HG03025 (cell line): ENCODE data around the gene SRD5A3.
A peak's percentile ranks its signal among the peaks of the same experiment; 100 is the strongest.

Experiments used
- ATAC-seq: cut with Tn5 transposase; IDR thresholded peaks from one replicate; pipeline ENCODE4 v1.9.1; 2021; ENCODE audit warnings: mild to moderate bottlenecking, moderate library complexity; ENCODE audit not compliant: unreplicated experiment, low FRiP score

The SRD5A3 gene

DNA sequence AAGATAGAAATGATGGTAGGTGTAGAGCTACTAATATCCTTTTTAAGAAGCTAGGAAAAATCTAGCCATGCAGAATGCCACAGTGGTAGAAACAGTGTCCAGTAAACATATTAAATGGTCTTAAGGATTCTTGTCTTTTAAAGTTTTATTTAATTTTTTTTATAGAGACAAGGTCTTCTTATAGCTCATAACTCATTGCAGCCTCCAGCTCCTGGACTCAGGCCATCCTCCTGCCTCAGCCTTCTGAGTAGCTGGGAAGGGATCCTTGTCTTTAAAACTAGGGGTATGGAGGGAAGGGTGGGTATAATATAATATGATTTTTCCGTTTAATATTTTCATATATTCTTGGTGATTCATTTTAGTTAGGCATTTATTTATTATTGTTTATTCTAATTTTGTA, 53.5 kb downstream of the SRD5A3 start:
- ATAC-seq: no peak

DNA sequence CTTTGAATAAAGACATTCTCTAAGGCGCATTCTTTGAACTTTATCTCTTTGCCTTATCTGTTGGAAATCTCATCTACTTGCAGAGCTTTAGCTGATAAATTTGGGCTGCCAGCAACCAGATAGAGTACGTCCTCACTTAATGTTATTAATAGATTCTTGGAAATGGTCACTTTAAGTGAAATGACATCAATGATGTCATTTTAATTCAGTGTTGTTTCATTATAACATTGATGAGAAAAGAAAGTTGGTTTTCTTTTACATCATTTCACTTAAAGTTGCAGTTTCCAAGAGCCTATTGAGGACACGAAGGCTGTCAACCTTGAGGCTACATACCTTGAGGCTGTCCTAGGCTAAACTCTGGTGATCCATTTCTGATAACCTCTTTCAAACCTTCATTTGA, 59.0 kb downstream of the SRD5A3 start:
- no peak for ATAC-seq

DNA sequence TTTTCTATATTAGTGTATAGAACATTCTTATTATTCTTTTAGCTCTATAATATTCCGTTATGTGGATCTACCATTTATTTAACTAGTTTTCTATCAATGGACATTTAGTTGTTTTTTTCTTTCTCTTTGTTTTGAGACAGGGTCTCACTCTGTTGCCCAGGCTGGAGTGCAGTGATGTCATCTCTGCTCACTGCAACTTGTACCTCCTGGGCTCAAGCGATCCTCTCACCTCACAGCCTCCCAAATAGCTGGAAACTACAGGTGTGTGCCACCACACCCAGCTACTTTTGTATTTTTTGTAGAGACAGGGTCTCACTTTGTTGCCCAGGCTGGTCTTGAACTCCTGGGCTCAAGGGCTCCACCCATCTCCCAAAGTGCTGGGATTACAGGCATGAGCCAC, 60.5 kb downstream of the SRD5A3 start:
- no peak for ATAC-seq

DNA sequence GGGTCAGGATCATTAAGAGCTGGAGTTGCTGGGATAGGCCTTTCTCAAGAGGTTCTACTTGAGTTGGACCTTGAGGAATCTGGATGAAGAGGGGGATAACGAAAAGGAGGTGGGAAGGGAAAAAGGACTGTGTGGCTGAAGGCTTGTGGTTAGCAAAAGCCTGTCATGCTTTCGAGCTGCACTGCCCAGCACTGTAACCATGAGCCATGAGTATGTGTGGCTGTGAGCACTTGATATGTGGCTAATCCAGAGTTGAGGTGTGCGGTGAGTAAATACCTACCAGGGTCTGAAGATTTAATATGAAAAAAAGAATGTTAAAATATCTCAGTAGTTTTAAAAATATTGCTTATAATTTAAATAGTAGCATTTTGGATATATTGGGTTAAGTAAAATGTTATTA, 61.1 kb downstream of the SRD5A3 start:
- ATAC-seq: no peak

DNA sequence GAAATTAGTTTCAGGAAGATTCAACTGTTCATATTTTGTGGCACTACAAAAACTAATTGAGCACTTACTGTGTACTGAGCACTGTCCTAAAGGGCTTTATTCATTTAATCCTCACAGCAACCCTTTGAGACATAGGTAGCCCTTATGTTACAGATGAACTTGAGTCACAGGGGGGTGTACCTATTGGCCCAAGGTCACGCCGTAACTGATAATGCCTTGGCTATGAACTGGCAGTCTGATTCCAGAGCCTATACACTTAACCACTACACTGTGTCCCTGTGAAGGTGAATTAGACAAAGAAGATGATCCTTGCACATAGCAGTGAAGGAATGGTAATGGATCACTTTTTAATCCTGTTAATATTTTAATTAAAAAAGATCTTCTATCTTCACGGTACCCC, 61.7 kb downstream of the SRD5A3 start:
- no peak for ATAC-seq

DNA sequence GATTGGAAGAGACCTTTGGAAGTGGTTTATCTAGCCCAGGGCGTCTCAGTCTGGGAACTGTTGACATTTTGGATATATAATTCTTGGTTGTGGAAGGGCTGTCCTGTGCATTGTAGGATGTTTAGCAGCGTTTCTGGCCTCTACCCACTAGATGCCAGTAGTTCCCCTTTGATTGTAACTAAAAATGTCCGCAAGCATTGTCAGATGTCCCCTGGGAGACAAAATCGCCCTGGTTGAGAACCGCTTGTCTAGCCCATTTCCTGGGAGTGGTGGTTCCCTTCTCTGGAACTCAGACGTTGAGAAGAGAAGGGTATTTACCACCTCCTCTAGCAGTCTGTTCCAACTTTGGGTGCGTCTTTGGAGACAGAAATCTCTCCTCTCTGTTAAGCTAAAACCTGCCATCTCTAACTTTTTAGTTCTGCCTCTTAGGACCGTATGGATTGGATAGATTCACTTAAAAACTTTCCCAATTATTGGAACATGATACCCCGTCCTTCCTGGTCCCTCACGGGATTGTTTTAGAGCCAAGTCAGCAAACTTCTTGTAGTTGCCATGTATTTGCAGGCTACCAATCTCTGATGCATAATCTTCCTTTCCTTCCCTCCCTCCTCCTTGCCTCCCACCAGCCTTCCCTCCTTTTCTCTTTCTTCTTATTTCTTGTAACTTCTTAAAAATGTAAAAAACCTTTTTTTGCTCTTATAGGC, 63.6 kb downstream of the SRD5A3 start:
- peak; percentile 57 for ATAC-seq

DNA sequence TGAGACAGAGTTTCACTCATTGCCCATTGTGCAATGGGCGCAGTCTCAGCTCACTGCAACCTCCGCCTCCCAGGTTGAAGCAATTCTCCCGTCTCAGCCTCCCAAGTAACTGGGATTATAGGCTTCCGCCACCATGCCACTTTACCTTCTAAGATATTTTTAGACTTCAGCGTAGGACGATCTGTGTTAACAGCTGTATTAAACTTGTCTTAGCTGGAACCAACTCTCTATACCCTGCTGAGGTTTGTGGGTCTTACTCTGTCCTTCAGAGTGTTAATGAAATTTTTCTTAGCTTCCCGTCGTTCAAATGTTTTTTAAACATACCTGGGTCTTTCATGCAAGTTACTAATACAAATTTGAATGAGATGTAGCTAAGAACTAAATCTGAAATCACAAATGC, 64.4 kb downstream of the SRD5A3 start:
- ATAC-seq: no peak

DNA sequence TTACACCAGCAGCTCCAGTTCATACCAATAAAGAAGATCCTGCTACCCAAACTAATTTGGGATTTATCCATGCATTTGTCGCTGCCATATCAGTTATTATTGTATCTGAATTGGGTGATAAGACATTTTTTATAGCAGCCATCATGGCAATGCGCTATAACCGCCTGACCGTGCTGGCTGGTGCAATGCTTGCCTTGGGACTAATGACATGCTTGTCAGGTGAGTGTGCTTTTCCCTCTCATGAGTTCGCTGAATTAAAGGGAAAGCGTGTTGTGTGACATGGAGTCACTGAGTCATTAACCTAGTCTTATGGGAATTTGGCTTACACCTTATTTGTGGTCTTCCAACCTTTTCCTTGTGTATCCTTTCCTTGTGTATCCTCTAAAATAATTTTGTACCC, 65.6 kb downstream of the SRD5A3 start:
- no peak for ATAC-seq

DNA sequence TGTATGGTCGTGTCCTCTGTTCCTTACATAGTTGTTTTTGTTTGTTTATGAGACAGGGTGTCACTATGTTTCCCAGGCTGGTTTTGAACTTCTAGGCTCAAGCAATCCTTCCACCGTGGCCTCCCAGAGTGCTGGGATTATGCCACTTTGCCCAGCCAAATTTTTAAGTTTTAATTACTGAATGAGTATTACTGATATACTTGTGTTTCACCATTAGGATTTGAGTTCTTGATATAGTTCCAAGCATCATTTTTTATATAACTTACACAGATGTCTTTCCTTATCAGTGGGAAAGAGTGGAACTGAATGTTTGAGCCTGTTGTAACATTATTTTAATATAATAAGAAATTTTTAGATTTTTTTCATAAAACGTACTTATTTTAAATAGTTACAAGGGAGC, 70.1 kb downstream of the SRD5A3 start:
- no peak for ATAC-seq
